ENCODE data around the gene ANKRD27.

ANKRD27 gene

DNA sequence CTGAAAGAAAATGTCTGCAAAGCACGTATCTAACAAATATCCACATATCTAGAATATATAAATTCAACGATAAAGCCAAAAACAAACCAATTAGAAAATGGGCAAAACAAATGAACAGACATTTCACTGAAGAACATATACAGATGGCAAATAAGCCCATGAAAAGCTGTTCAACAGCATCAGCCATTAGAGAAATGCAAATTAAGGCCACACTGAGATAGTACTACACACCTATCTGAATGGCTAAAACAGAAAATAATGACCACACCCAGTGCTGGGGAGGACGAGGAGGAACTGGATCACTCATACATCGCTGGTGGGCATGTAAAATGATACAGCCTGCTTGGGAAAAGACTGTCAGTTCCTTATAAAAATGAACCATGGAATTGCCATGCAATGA, 62.0 kb downstream of the ANKRD27 start:
- H3K27me3 ChIP-seq (ENCODE audit: control insufficient read depth, insufficient read depth, low read length, poor library complexity, severe bottlenecking) = no peaks in the 10 kb centered on the region
- no peak overlapping the region for H3K27ac ChIP-seq (ENCODE audit: insufficient read depth, low read depth, low read length, poor library complexity, severe bottlenecking)
- H3K4me3 ChIP-seq (ENCODE audit: insufficient read depth, low read depth, low read length) = no peak overlapping the region
- no peaks in the 10 kb centered on the region for H3K9me3 ChIP-seq (ENCODE audit: control insufficient read depth, low read length)
- peaks cover 9% of the 10 kb centered on the region for H3K36me3 ChIP-seq (ENCODE audit: control insufficient read depth, insufficient read depth, low read length)
- H3K4me1 ChIP-seq (ENCODE audit: control insufficient read depth, insufficient read depth, low read length) = no peaks in the 10 kb centered on the region
- 72% methylated on average over 4 of the region's 4 CpGs for WGBS, 2 experiments

GRCh38 chr19:32611161-32611560, 63.8 kb downstream of the ANKRD27 start:
- Histone ChIP-seq H3K4me3 (ENCODE audit: insufficient read depth, low read depth, low read length) (no peak overlapping the region), H3K27me3 (ENCODE audit: control insufficient read depth, insufficient read depth, low read length, poor library complexity, severe bottlenecking) (no peaks in the 10 kb centered on the region), H3K9me3 (ENCODE audit: control insufficient read depth, low read length) (no peaks in the 10 kb centered on the region), H3K4me1 (ENCODE audit: control insufficient read depth, insufficient read depth, low read length) (no peaks in the 10 kb centered on the region), H3K36me3 (ENCODE audit: control insufficient read depth, insufficient read depth, low read length) (peaks cover 9% of the 10 kb centered on the region), H3K27ac (ENCODE audit: insufficient read depth, low read depth, low read length, poor library complexity, severe bottlenecking) (no peak overlapping the region)
- 88 to 95% methylated on average over 4 to 5 of the region's 5 CpGs for WGBS, 2 experiments

GRCh38 chr19:32607479-32607878, 67.5 kb downstream of the ANKRD27 start:
- H3K4me3 ChIP-seq (ENCODE audit: insufficient read depth, low read depth, low read length) = no peak overlapping the region
- no peaks in the 10 kb centered on the region for H3K9me3 ChIP-seq (ENCODE audit: control insufficient read depth, low read length)
- no peak overlapping the region for H3K27ac ChIP-seq (ENCODE audit: insufficient read depth, low read depth, low read length, poor library complexity, severe bottlenecking)
- no peaks in the 10 kb centered on the region for H3K27me3 ChIP-seq (ENCODE audit: control insufficient read depth, insufficient read depth, low read length, poor library complexity, severe bottlenecking)
- no peaks in the 10 kb centered on the region for H3K36me3 ChIP-seq (ENCODE audit: control insufficient read depth, insufficient read depth, low read length)
- H3K4me1 ChIP-seq (ENCODE audit: control insufficient read depth, insufficient read depth, low read length) = no peaks in the 10 kb centered on the region
- 95 to 97% methylated on average over 20 of the region's 20 CpGs for WGBS, 2 experiments

- Histone ChIP-seq H3K9me3 (ENCODE audit: control insufficient read depth, low read length) (no peaks in the 10 kb centered on the region), H3K27me3 (ENCODE audit: control insufficient read depth, insufficient read depth, low read length, poor library complexity, severe bottlenecking) (no peaks in the 10 kb centered on the region), H3K4me3 (ENCODE audit: insufficient read depth, low read depth, low read length) (no peak overlapping the region), H3K4me1 (ENCODE audit: control insufficient read depth, insufficient read depth, low read length) (no peaks in the 10 kb centered on the region), H3K36me3 (ENCODE audit: control insufficient read depth, insufficient read depth, low read length) (peaks cover 4% of the 10 kb centered on the region), H3K27ac (ENCODE audit: insufficient read depth, low read depth, low read length, poor library complexity, severe bottlenecking) (no peak overlapping the region)
- 85 to 88% methylated on average over 15 of the region's 15 CpGs for WGBS, 2 experiments
These were observed 68.7 kb downstream of the ANKRD27 start for GRCh38 chr19:32606289-32606688.

- peaks cover 4% of the 10 kb centered on the region for H3K36me3 ChIP-seq (ENCODE audit: control insufficient read depth, insufficient read depth, low read length)
- no peak overlapping the region for H3K27ac ChIP-seq (ENCODE audit: insufficient read depth, low read depth, low read length, poor library complexity, severe bottlenecking)
- WGBS, 2 experiments = 96 to 97% methylated on average over 21 of the region's 21 CpGs
- H3K4me1 ChIP-seq (ENCODE audit: control insufficient read depth, insufficient read depth, low read length) = no peaks in the 10 kb centered on the region
- no peak overlapping the region for H3K4me3 ChIP-seq (ENCODE audit: insufficient read depth, low read depth, low read length)
- H3K27me3 ChIP-seq (ENCODE audit: control insufficient read depth, insufficient read depth, low read length, poor library complexity, severe bottlenecking) = no peaks in the 10 kb centered on the region
- H3K9me3 ChIP-seq (ENCODE audit: control insufficient read depth, low read length) = no peaks in the 10 kb centered on the region
These were observed 69.4 kb downstream of the ANKRD27 start for GRCh38 chr19:32605544-32605943.

- 95 to 96% methylated on average over 14 of the region's 14 CpGs for WGBS, 2 experiments
- Histone ChIP-seq H3K4me1 (ENCODE audit: control insufficient read depth, insufficient read depth, low read length) (no peaks in the 10 kb centered on the region), H3K27ac (ENCODE audit: insufficient read depth, low read depth, low read length, poor library complexity, severe bottlenecking) (no peak overlapping the region), H3K9me3 (ENCODE audit: control insufficient read depth, low read length) (no peaks in the 10 kb centered on the region), H3K4me3 (ENCODE audit: insufficient read depth, low read depth, low read length) (no peak overlapping the region), H3K27me3 (ENCODE audit: control insufficient read depth, insufficient read depth, low read length, poor library complexity, severe bottlenecking) (no peaks in the 10 kb centered on the region), H3K36me3 (ENCODE audit: control insufficient read depth, insufficient read depth, low read length) (peaks cover 9% of the 10 kb centered on the region)
These were observed 71.0 kb downstream of the ANKRD27 start for GRCh38 chr19:32603961-32604360.

- no peaks in the 10 kb centered on the region for H3K4me1 ChIP-seq (ENCODE audit: control insufficient read depth, insufficient read depth, low read length)
- H3K27ac ChIP-seq (ENCODE audit: insufficient read depth, low read depth, low read length, poor library complexity, severe bottlenecking) = no peak overlapping the region
- WGBS, 2 experiments = 70 to 78% methylated on average over 2 of the region's 2 CpGs
- H3K9me3 ChIP-seq (ENCODE audit: control insufficient read depth, low read length) = no peaks in the 10 kb centered on the region
- H3K4me3 ChIP-seq (ENCODE audit: insufficient read depth, low read depth, low read length) = no peak overlapping the region
- H3K36me3 ChIP-seq (ENCODE audit: control insufficient read depth, insufficient read depth, low read length) = peaks cover 25% of the 10 kb centered on the region
- H3K27me3 ChIP-seq (ENCODE audit: control insufficient read depth, insufficient read depth, low read length, poor library complexity, severe bottlenecking) = no peaks in the 10 kb centered on the region
These were observed 75.2 kb downstream of the ANKRD27 start for GRCh38 chr19:32599736-32600157.

GRCh38 chr19:32599258-32599657, 75.7 kb downstream of the ANKRD27 start:
- Histone ChIP-seq H3K27me3 (ENCODE audit: control insufficient read depth, insufficient read depth, low read length, poor library complexity, severe bottlenecking) (no peaks in the 10 kb centered on the region), H3K9me3 (ENCODE audit: control insufficient read depth, low read length) (no peaks in the 10 kb centered on the region), H3K36me3 (ENCODE audit: control insufficient read depth, insufficient read depth, low read length) (peaks cover 30% of the 10 kb centered on the region), H3K4me3 (ENCODE audit: insufficient read depth, low read depth, low read length) (no peak overlapping the region), H3K27ac (ENCODE audit: insufficient read depth, low read depth, low read length, poor library complexity, severe bottlenecking) (no peak overlapping the region), H3K4me1 (ENCODE audit: control insufficient read depth, insufficient read depth, low read length) (no peaks in the 10 kb centered on the region)
- WGBS, 2 experiments = 97 to 99% methylated on average over 5 to 6 of the region's 6 CpGs

GRCh38 chr19:32598022-32598421, 77.0 kb downstream of the ANKRD27 start:
- Histone ChIP-seq H3K27me3 (ENCODE audit: control insufficient read depth, insufficient read depth, low read length, poor library complexity, severe bottlenecking) (no peaks in the 10 kb centered on the region), H3K9me3 (ENCODE audit: control insufficient read depth, low read length) (no peaks in the 10 kb centered on the region), H3K36me3 (ENCODE audit: control insufficient read depth, insufficient read depth, low read length) (peaks cover 33% of the 10 kb centered on the region), H3K27ac (ENCODE audit: insufficient read depth, low read depth, low read length, poor library complexity, severe bottlenecking) (no peak overlapping the region), H3K4me1 (ENCODE audit: control insufficient read depth, insufficient read depth, low read length) (no peaks in the 10 kb centered on the region), H3K4me3 (ENCODE audit: insufficient read depth, low read depth, low read length) (no peak overlapping the region)
- 96% methylated on average over 11 of the region's 11 CpGs for WGBS, 2 experiments

GRCh38 chr19:32595491-32595890, 79.5 kb downstream of the ANKRD27 start:
- 92 to 94% methylated on average over 6 of the region's 6 CpGs for WGBS, 2 experiments
- Histone ChIP-seq H3K4me3 (ENCODE audit: insufficient read depth, low read depth, low read length) (no peak overlapping the region), H3K36me3 (ENCODE audit: control insufficient read depth, insufficient read depth, low read length) (peaks cover 29% of the 10 kb centered on the region), H3K27me3 (ENCODE audit: control insufficient read depth, insufficient read depth, low read length, poor library complexity, severe bottlenecking) (no peaks in the 10 kb centered on the region), H3K9me3 (ENCODE audit: control insufficient read depth, low read length) (no peaks in the 10 kb centered on the region), H3K27ac (ENCODE audit: insufficient read depth, low read depth, low read length, poor library complexity, severe bottlenecking) (no peak overlapping the region), H3K4me1 (ENCODE audit: control insufficient read depth, insufficient read depth, low read length) (no peaks in the 10 kb centered on the region)

DNA sequence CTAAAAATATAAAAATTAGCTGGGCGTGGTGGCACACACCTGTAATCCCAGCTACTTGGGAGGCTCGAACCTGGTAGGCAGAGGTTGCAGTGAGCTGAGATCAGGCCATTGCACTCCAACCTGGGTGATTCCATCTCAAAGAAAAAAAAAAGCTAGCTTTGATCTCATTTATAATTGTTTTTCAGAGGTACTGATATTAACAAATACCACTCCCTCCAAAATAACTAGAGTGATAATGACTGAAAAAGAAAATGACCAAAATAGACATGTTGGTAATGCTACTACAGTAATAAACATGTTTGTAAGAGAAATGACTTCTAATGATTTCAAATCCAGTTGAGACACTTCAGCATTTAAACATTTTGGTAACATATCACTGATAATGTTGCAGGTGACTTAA, 81.0 kb downstream of the ANKRD27 start:
- no peaks in the 10 kb centered on the region for H3K27me3 ChIP-seq (ENCODE audit: control insufficient read depth, insufficient read depth, low read length, poor library complexity, severe bottlenecking)
- no peaks in the 10 kb centered on the region for H3K9me3 ChIP-seq (ENCODE audit: control insufficient read depth, low read length)
- WGBS, 2 experiments = 95 to 100% methylated on average over 2 of the region's 2 CpGs
- no peak overlapping the region for H3K27ac ChIP-seq (ENCODE audit: insufficient read depth, low read depth, low read length, poor library complexity, severe bottlenecking)
- H3K4me3 ChIP-seq (ENCODE audit: insufficient read depth, low read depth, low read length) = no peak overlapping the region
- no peaks in the 10 kb centered on the region for H3K4me1 ChIP-seq (ENCODE audit: control insufficient read depth, insufficient read depth, low read length)
- H3K36me3 ChIP-seq (ENCODE audit: control insufficient read depth, insufficient read depth, low read length) = peaks cover 25% of the 10 kb centered on the region

Measured in ectodermal cell (in vitro differentiated cells).